Gastroesophageal sphincter (tissue), 3 donors: ENCODE results near the gene DNAJC7.

Source experiments
- POLR2AphosphoS5 ChIP-seq: sonication (generic); formaldehyde crosslinking; IDR thresholded peaks from one replicate; pipeline ENCODE4 v1.6.1; 2017; ENCODE audit warnings: antibody characterized with exemption
- TF ChIP-seq, protein P1 (sequence below), 4 experiments: fragments of 200-600 bp in 2 of 4; fragments of 450-650 bp in 2 of 4; sonication (generic) in 1 of 4; IDR thresholded peaks; one replicate each; pipeline ENCODE4 v1.5.1; 2017 to 2019; ENCODE audit warnings: antibody characterized with exemption in 4 of 4, mild to moderate bottlenecking in 2 of 4, moderate library complexity in 2 of 4

DNA sequence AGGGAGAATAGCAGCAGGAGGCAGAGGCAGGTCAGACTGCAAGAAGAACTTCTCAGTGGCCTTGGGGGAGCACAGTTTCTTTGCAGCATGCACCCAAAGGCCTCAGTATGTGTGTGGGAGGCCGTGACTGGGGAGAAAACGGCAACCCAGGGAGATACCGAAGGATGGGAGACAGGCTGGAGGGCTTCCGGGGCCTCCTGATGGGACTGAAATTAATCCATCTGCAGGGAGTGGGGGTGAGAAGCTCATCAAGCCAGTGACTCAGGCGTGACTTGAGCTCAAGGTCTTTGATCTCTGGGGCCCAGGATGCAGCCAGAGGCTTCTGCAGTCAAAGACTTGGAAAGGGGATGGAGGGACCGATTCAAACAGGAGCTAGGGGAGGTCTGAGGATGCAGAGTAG, 38.3 kb upstream of the DNAJC7 start:
- TF ChIP-seq, protein P1, sequence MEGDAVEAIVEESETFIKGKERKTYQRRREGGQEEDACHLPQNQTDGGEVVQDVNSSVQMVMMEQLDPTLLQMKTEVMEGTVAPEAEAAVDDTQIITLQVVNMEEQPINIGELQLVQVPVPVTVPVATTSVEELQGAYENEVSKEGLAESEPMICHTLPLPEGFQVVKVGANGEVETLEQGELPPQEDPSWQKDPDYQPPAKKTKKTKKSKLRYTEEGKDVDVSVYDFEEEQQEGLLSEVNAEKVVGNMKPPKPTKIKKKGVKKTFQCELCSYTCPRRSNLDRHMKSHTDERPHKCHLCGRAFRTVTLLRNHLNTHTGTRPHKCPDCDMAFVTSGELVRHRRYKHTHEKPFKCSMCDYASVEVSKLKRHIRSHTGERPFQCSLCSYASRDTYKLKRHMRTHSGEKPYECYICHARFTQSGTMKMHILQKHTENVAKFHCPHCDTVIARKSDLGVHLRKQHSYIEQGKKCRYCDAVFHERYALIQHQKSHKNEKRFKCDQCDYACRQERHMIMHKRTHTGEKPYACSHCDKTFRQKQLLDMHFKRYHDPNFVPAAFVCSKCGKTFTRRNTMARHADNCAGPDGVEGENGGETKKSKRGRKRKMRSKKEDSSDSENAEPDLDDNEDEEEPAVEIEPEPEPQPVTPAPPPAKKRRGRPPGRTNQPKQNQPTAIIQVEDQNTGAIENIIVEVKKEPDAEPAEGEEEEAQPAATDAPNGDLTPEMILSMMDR (IDR thresholded peaks at IDR 0.05), result no peak
- TF ChIP-seq POLR2AphosphoS5, result no peak
